NCI-H748 (cell line): ENCODE data around the gene C5AR2.
"Not testable (repeated sequence)": the region's sequence is repeated elsewhere in the genome, so short reads cannot be mapped to it uniquely, and the experiment has no call there.

Experiments
- DNase-seq: peaks from one replicate; lab custom pipeline; 2025; ENCODE audit not compliant: unreplicated experiment; lab: John Stamatoyannopoulos, UW

C5AR2 gene

GRCh38 chr19:47323409-47323808, 8.6 kb upstream of the C5AR2 start:
- DNase-seq, result no peak

GRCh38 chr19:47323872-47324271, 8.1 kb upstream of the C5AR2 start:
- DNase-seq, result no peak

DNA sequence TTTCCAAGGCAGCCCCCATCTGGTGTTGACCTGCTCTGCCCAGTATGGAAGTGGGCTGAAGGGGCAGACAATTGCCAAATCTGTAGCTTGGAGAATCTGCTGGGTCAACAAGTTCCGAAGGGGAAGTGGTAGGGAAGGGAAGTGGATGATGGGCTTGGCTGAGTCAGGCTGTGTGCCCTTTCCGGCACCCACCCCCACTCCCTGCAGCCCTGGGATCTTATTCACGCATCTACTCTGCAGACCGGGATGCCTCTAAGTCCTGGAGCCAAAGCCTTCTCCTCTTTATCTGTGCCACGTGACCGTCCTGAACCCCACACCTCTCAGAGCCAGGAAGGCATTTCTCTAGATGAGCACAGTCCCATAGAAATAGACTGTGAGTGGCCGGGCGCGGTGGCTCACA, 7.5 kb upstream of the C5AR2 start:
- no peak for DNase-seq

DNA sequence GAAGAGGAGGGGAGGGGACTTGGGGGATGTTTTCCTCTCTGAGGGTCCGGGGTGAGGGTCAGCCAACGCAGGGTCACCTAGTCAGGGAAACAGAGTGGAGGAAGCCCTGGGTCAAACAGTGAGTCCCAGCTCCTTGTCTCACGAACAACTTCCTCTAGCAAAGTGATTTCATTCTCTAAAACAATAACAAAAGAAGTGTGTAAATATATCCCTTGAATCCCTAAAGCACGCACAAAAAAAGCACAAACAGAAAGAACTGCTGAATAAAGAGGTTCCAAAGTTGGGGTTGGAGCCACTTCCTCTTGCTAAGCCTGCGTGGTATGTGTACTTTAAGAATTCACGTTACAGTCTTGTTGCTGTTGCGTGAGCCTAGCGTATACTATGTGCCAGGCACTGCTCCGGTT, 1.5 kb upstream of the C5AR2 start:
- DNase-seq, result no peak

- DNase-seq, result no peak
These were observed 485 bp upstream of the C5AR2 start for GRCh38 chr19:47331490-47331889.

- not testable (repeated sequence) for DNase-seq
These were observed 5.1 kb downstream of the C5AR2 start for GRCh38 chr19:47336765-47337718.

DNA sequence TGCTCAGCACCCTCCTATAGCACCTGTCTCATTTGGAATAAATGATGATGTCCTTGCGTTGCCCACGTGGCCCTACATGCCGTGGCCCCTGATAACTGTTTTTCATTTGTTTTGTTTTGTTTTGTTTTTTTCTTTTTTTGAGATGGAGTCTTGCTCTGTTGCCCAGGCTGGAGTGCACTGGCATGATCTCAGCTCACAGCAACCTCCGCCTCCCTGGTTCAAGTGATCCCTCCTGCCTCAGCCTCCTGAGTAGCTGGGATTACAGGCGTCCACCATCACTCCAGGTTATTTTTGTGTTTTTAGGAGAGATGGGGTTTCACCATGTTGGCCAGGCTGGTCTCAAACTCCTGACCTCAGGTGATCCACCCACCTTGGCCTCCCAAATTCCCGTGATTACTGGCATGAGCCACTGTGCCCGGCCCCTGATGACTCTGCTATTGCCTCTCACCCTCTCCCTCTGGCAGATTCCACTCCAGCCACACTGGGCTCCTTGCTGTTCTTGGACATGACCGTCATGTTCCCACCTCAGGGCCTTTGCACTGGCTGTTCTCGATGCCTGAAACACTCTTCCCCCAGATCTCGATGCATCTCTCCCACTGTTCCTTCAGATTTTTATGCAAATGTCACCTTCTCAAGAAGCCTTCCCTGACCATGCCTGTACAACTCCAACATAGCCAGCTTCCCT, 7.4 kb downstream of the C5AR2 start:
- DNase-seq, result no peak

- DNase-seq, result no peak
These were observed 8.7 kb downstream of the C5AR2 start for GRCh38 chr19:47340477-47341208.

- DNase-seq, result no peak
These were observed 9.8 kb downstream of the C5AR2 start for GRCh38 chr19:47341734-47342133.

- no peak for DNase-seq
These were observed 11.3 kb downstream of the C5AR2 start for GRCh38 chr19:47343194-47343802.

GRCh38 chr19:47344425-47344824, 12.4 kb downstream of the C5AR2 start:
- no peak for DNase-seq

DNA sequence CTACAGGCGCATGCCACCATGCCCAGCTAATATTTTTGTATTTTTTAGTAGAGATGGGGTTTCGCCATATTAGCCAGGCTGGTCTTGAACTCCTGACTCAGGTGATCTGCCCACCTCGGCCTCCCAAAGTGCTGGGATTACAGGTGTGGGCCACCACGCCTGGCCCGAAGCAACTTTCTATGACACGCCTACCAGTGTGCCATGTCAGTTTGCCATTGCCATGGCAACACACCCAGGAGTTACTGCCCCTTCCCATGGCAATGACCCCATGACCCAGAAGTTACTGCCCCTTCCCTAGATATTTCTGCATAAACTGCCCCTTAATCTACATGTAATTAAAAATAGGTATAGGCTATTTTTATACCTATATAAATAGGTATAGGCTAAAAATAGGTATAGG, 14.0 kb downstream of the C5AR2 start:
- not testable (repeated sequence) for DNase-seq

GRCh38 chr19:47348819-47349795, 17.1 kb downstream of the C5AR2 start, which contains the start of gene DHX34:
Gene DHX34, plus strand, starts transcription at chr19:47349315. Its CDS starts 3,716 bp downstream, at chr19:47353031.
- peak; percentile 99 for DNase-seq

DNA sequence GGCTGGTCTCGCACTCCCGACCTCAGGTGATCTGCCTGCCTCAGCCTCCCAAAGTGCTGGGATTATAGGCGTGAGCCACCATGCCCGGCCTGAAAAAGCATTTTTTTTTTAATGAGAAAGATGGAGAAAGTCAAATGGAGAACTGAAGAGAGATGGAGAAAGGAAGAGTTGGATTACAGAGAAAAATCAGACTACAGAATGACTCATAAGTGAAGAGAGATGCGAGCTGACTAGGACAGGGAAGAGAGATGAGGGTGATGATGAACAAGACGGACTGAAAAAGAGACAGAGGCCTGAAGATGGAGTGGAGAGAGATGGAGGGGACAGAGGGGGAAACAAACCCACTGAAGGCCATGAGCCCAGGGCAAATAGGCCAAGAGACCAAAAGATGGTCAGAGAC, 18.7 kb downstream of the C5AR2 start:
- no peak for DNase-seq

DNA sequence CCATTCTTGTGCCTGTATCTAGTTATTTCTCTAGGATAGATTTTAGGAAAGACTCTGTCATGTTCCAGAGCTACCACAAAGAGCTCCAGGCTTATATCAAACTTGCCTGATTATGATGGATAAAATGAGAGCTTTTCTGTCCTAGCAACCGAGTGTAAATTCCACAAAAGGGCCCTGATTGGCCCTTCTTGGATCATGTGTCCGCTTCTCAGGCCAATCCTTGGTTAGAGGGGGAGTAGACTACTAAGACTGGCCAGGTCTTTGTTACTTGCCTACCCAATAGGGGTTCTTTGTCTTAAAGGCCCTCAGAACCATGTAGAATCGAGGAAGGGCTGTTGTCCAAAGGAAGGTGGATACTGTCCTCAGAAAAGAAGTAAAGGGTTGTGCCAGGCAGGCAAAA, 19.6 kb downstream of the C5AR2 start:
- DNase-seq, result no peak

- no peak for DNase-seq
These were observed 20.1 kb downstream of the C5AR2 start for GRCh38 chr19:47352095-47352494.

GRCh38 chr19:47353307-47353712, 21.3 kb downstream of the C5AR2 start:
- DNase-seq, result no peak

- no peak for DNase-seq
These were observed 24.9 kb downstream of the C5AR2 start for GRCh38 chr19:47356900-47357299.

GRCh38 chr19:47357788-47358680, 26.1 kb downstream of the C5AR2 start:
- no peak for DNase-seq
